Nephron progenitor cell (in vitro differentiated cells): Measurements from ENCODE around the gene IFT27.
"Not testable (repeated sequence)": the region's sequence is repeated elsewhere in the genome, so short reads cannot be mapped to it uniquely, and the experiment has no call there.

Experiments used
- DNase-seq: peaks from one replicate; pipeline ENCODE4 v3.0.0; 2021
- H3K27ac Mint-ChIP-seq: 2 replicates; pipeline ENCODE4 v1.8.0; 2021; ENCODE audit warnings: mild to moderate bottlenecking, moderate library complexity, mixed read lengths
- H3K27me3 Mint-ChIP-seq: 2 replicates; pipeline ENCODE4 v1.8.0; 2021; ENCODE audit warnings: mild to moderate bottlenecking, low read depth, mixed read lengths; ENCODE audit not compliant: poor library complexity
- H3K36me3 Mint-ChIP-seq: 2 replicates; pipeline ENCODE4 v1.8.0; 2021; ENCODE audit warnings: low read depth, mixed read lengths
- H3K4me1 Mint-ChIP-seq: 2 replicates; pipeline ENCODE4 v1.8.0; 2021; ENCODE audit warnings: mixed read lengths
- H3K4me3 Mint-ChIP-seq: 2 replicates; pipeline ENCODE4 v1.8.0; 2021; ENCODE audit warnings: mild to moderate bottlenecking, moderate library complexity, mixed read lengths
- H3K9me3 Mint-ChIP-seq: 2 replicates; pipeline ENCODE4 v1.8.0; 2021; ENCODE audit warnings: mild to moderate bottlenecking, moderate library complexity, mixed read lengths
- TF ChIP-seq, protein P1 (sequence below): fragments of 200-600 bp; sonication (generic); IDR thresholded peaks from 2 replicates; pipeline ENCODE4 v1.5.0; 2021; ENCODE audit warnings: antibody characterized with exemption

Gene IFT27

GRCh38 chr22:36757668-36758211 is 18.2 kb downstream of the IFT27 start:
- H3K27ac Mint-ChIP-seq, result no peak overlapping the region
- TF ChIP-seq, protein P1, sequence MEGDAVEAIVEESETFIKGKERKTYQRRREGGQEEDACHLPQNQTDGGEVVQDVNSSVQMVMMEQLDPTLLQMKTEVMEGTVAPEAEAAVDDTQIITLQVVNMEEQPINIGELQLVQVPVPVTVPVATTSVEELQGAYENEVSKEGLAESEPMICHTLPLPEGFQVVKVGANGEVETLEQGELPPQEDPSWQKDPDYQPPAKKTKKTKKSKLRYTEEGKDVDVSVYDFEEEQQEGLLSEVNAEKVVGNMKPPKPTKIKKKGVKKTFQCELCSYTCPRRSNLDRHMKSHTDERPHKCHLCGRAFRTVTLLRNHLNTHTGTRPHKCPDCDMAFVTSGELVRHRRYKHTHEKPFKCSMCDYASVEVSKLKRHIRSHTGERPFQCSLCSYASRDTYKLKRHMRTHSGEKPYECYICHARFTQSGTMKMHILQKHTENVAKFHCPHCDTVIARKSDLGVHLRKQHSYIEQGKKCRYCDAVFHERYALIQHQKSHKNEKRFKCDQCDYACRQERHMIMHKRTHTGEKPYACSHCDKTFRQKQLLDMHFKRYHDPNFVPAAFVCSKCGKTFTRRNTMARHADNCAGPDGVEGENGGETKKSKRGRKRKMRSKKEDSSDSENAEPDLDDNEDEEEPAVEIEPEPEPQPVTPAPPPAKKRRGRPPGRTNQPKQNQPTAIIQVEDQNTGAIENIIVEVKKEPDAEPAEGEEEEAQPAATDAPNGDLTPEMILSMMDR, result peak; percentile 83
- DNase-seq, result peak; percentile 85

GRCh38 chr22:36756746-36757655 is 18.9 kb downstream of the IFT27 start:
- H3K4me1 Mint-ChIP-seq, result no peaks in the 10 kb centered on the region
- no peaks in the 10 kb centered on the region for H3K36me3 Mint-ChIP-seq
- no peak overlapping the region for H3K27ac Mint-ChIP-seq
- H3K4me3 Mint-ChIP-seq, result no peak overlapping the region
- H3K9me3 Mint-ChIP-seq, result no peaks in the 10 kb centered on the region
- peaks cover 37% of the 10 kb centered on the region for H3K27me3 Mint-ChIP-seq
- TF ChIP-seq, protein P1, result no peak
- no peak for DNase-seq

More at GRCh38 chr22:36757668-36758211, 18.2 kb downstream of the IFT27 start:
- no peaks in the 10 kb centered on the region for H3K4me1 Mint-ChIP-seq
- H3K9me3 Mint-ChIP-seq, result no peaks in the 10 kb centered on the region
- H3K27me3 Mint-ChIP-seq, result peaks cover 32% of the 10 kb centered on the region
- no peak overlapping the region for H3K4me3 Mint-ChIP-seq
- H3K36me3 Mint-ChIP-seq, result peaks cover 6% of the 10 kb centered on the region

DNA sequence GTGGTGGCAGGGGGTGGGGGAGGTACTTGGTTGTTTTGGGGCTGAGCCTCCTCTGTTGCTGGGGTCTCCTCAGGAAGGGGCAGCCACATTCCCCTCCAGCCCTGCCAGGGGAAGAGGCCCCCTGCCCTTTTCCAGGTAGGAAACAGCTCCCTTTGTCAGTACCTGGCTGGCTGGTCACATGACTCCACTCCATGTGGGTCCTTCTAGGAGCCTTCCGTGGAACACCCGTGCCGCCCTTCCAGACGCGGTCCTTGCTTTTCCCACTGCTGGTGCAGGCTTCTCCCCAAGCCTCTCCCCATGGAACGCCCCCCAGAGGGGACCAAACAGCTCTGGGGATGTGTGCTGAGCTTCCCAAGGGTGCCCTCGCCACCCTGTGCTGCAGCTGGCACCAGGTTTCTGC is 19.9 kb downstream of the IFT27 start:
- no peak for DNase-seq
- Mint-ChIP-seq H3K36me3 (no peaks in the 10 kb centered on the region), H3K9me3 (no peaks in the 10 kb centered on the region), H3K4me3 (no peak overlapping the region), H3K4me1 (no peaks in the 10 kb centered on the region), H3K27ac (no peak overlapping the region), H3K27me3 (peaks cover 37% of the 10 kb centered on the region)
- TF ChIP-seq, protein P1, result no peak

GRCh38 chr22:36755316-36755715 is 20.6 kb downstream of the IFT27 start:
- Mint-ChIP-seq H3K36me3 (no peaks in the 10 kb centered on the region), H3K27me3 (peaks cover 37% of the 10 kb centered on the region), H3K9me3 (no peaks in the 10 kb centered on the region), H3K4me1 (no peaks in the 10 kb centered on the region), H3K27ac (no peak overlapping the region), H3K4me3 (no peak overlapping the region)
- no peak for DNase-seq
- TF ChIP-seq, protein P1, result no peak

- not testable (repeated sequence) for H3K27ac Mint-ChIP-seq, H3K4me3 Mint-ChIP-seq, H3K9me3 Mint-ChIP-seq, DNase-seq, H3K4me1 Mint-ChIP-seq, H3K36me3 Mint-ChIP-seq
- H3K27me3 Mint-ChIP-seq, result peaks cover 37% of the 10 kb centered on the region
Measured at GRCh38 chr22:36754881-36755280, 21.0 kb downstream of the IFT27 start.

DNA sequence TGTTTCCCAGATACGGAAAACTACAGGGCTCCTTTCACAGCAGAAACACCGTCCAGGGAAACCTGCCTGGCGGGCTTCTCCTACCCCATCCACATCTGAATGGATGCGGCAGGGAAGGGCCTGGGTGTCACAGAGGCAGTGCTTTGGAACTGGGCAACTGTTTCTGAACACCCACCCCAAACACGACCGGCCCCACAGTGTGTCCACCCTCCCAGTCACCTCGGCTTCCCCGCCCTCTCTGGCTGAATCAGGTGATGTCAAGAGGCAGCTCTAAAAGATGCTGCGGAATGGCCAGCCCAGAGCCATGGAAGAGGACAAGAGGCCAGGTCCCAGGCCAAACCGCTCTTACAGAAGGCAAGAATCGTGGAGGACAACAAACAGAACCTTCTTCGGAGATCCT is 22.0 kb downstream of the IFT27 start:
- TF ChIP-seq, protein P1, result no peak
- Mint-ChIP-seq H3K4me1 (no peaks in the 10 kb centered on the region), H3K27me3 (peaks cover 37% of the 10 kb centered on the region), H3K4me3 (no peak overlapping the region), H3K27ac (no peak overlapping the region), H3K9me3 (no peaks in the 10 kb centered on the region), H3K36me3 (no peaks in the 10 kb centered on the region)
- no peak for DNase-seq
